ENCODE data around the gene IDUA. TPM values are rescaled to one million over a fixed set of nuclear protein-coding genes. Genes with fewer than 3 reads are reported as not detected.
"Not testable (repeated sequence)": the region's sequence is repeated elsewhere in the genome, so short reads cannot be mapped to it uniquely, and the experiment has no call there.

The IDUA gene
- total RNA-seq: 10 to 100 TPM; 63.0 to 64.1 TPM
- polyA plus RNA-seq: 10 to 100 TPM in 1 of 2 donors, 1 to 10 TPM in 1; 5.0 to 14.4 TPM

DNA sequence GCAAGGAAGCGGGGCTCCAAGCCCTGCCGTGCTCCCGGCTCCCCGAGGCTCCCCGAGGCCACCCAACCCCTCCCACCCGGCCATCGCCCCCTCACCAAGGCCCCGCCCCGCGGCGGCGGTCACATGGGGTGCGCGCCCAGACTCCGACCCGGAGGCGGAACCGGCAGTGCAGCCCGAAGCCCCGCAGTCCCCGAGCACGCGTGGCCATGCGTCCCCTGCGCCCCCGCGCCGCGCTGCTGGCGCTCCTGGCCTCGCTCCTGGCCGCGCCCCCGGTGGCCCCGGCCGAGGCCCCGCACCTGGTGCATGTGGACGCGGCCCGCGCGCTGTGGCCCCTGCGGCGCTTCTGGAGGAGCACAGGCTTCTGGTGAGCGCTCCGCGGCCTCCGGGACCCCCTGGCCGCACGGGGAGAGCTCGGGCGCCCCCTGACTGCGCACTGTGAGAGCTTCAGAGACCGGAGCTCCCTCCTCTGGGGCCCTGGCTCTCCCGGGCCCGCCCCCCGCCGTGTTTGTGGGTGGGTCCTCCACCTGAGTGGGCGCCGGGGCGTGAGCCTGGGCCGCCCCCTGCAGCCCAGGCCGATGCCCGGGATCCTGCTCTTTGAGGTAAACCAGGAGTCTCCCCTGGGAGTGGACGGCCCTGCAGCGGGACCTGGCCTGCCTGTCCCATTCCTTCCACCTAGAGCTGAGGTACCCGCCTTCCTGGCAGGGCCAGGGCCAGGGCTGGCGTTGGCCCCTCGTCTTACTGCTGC is at the start of gene IDUA:
Gene IDUA (plus strand): TSS at position 166 of the 745 bp plus-strand sequence. CDS start 41 bp downstream, at position 207.
- POLR2A ChIA-PET (ENCODE audit: partially characterized antibody): interaction anchor here (0.6 to 2.7 kb wide), 11 partner anchors 14 to 262 kb away, joined by 3 to 19 read pairs (median 4); partner anchors contain the start of genes CTBP1, DGKQ, GAK and TMEM175
- H3K36me3 Mint-ChIP-seq: peaks cover 0 to 2% of the 10 kb centered on the region in 2 donors
- peak within 1 kb of the TSS; percentile 40 to 92 (median 83) for H3K27ac Mint-ChIP-seq

DNA sequence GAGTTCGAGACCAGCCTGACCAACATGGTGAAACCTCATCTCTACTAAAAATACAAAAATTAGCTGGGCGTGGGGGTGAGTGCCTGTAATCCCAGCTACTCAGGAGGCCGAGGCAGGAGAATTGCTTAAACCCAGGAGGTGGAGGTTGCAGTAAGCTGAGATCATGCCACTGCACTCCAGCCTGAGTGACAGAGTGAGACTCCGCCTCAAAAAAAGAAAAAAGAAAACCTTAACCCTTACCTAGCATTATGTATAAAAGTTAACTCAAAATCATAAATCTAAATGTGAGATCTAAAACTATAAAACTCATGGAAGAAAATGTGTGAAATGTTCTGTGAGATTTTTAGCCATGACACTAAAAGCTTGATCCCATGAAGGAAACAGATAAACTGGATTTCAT is 47.3 kb upstream of the IDUA start:
- H3K27me3 ChIP-seq (ENCODE audit: insufficient read depth, low read length); H3K4me3 ChIP-seq (ENCODE audit: low read length in 2 of 2); H3K27ac Mint-ChIP-seq; H3K9me3 ChIP-seq (ENCODE audit: control insufficient read depth in 1 of 2, low read length in 2 of 2); H3K4me3 Mint-ChIP-seq; H3K27ac ChIP-seq (ENCODE audit: low read depth, low read length); H3K36me3 ChIP-seq (ENCODE audit: insufficient read depth, low read length); H3K27me3 Mint-ChIP-seq; H3K9me3 Mint-ChIP-seq; POLR2A ChIA-PET (ENCODE audit: partially characterized antibody); H3K4me1 Mint-ChIP-seq; H3K4me1 ChIP-seq (ENCODE audit: insufficient read depth, low read length); H3K36me3 Mint-ChIP-seq; CTCF ChIA-PET (ENCODE audit: partially characterized antibody); intact Hi-C loops (cut with micrococcal nuclease); DNase-seq: not testable (repeated sequence)

More for the DNA sequence above, at the start of gene IDUA:
- peak within 1 kb of the TSS; percentile 76 to 83 for H3K4me3 ChIP-seq (ENCODE audit: low read length in 2 of 2)
- intact Hi-C loops (cut with micrococcal nuclease): loop anchor here (1.0 to 2.0 kb wide), 4 partner anchors 14 to 244 kb away; partner anchors contain the start of genes DGKQ, FGFRL1, GAK and TMEM175
- peak within 1 kb of the TSS; percentile 60 for H3K27ac ChIP-seq (ENCODE audit: low read depth, low read length)
- Mint-ChIP-seq H3K4me3 (peak within 1 kb of the TSS; percentile 88 to 95 (median 90)), H3K4me1 (peaks cover 8 to 35% (median 15%) of the 10 kb centered on the region in 4 donors), H3K9me3 (no peaks in the 10 kb centered on the region), H3K27me3 (no peaks in the 10 kb centered on the region)
- no peaks in the 10 kb centered on the region for H3K27me3 ChIP-seq (ENCODE audit: insufficient read depth, low read length)
- H3K4me1 ChIP-seq (ENCODE audit: insufficient read depth, low read length): peaks cover 34% of the 10 kb centered on the region
- DNase-seq: peak; percentile 79 to 84 (median 82)
- H3K9me3 ChIP-seq (ENCODE audit: control insufficient read depth in 1 of 2, low read length in 2 of 2): no peaks in the 10 kb centered on the region
- H3K36me3 ChIP-seq (ENCODE audit: insufficient read depth, low read length): no peaks in the 10 kb centered on the region
- CTCF ChIA-PET (ENCODE audit: partially characterized antibody): interaction anchor here (1.1 to 2.4 kb wide), 3 partner anchors 13 to 245 kb away, joined by 3 to 29 read pairs (median 4); partner anchors contain the start of genes GAK and TMEM175

DNA sequence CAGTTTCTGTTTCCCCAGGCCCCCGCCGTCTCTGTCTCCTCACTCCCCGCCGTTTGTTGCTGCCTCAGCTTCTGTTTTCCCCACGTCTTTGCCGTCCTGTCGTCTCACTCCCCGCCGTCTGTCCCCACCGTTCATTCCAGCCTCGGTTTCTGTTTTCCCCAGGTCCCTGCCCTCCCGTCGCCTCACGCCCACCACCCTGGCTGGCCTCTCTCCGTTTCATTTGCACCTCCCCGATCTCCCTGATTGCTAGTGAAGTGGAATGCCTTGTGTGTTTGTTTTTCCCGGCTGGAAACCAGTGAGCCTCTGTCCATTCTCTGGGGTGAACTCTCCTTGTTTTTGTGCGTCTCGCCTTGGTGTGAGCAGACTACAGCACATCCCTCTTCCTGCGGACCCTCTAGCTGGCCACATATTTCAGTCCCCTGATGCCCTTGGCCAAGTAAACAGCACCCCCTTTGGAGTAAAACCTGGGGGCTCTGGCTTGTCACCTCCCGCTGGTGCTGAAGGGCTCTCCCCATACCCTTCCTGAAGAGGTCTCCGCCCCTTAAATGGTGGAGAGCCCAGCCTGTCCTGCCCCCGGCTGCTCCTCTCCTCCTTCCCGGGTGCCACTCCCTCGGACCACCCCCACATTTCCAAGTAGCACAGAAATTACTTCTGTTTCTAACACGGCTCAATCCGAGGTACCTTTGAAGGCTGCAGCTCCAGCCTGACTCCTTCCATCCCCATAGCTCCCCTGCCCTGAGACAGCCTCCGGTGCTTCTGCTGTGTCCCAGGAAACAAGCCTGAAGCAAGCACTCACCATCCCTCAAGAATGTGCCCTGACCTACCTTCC is 41.4 kb upstream of the IDUA start:
- H3K4me3 Mint-ChIP-seq: no peak overlapping the region
- no peaks in the 10 kb centered on the region for H3K27me3 Mint-ChIP-seq
- H3K27me3 ChIP-seq (ENCODE audit: insufficient read depth, low read length): no peaks in the 10 kb centered on the region
- intact Hi-C loops (cut with micrococcal nuclease): no loop called here
- H3K9me3 Mint-ChIP-seq: no peaks in the 10 kb centered on the region
- H3K36me3 ChIP-seq (ENCODE audit: insufficient read depth, low read length): no peaks in the 10 kb centered on the region
- ChIA-PET CTCF (ENCODE audit: partially characterized antibody) (no interaction called here), POLR2A (ENCODE audit: partially characterized antibody) (no interaction called here)
- no peak for DNase-seq
- no peak overlapping the region for H3K4me3 ChIP-seq (ENCODE audit: low read length in 2 of 2)
- peaks cover 0 to 4% (median 2%) of the 10 kb centered on the region in 4 donors for H3K4me1 Mint-ChIP-seq
- H3K9me3 ChIP-seq (ENCODE audit: control insufficient read depth in 1 of 2, low read length in 2 of 2): no peaks in the 10 kb centered on the region
- no peak overlapping the region for H3K27ac Mint-ChIP-seq
- H3K27ac ChIP-seq (ENCODE audit: low read depth, low read length): no peak overlapping the region
- H3K4me1 ChIP-seq (ENCODE audit: insufficient read depth, low read length): no peaks in the 10 kb centered on the region
- H3K36me3 Mint-ChIP-seq: peaks cover 0 to 4% of the 10 kb centered on the region in 2 donors

DNA sequence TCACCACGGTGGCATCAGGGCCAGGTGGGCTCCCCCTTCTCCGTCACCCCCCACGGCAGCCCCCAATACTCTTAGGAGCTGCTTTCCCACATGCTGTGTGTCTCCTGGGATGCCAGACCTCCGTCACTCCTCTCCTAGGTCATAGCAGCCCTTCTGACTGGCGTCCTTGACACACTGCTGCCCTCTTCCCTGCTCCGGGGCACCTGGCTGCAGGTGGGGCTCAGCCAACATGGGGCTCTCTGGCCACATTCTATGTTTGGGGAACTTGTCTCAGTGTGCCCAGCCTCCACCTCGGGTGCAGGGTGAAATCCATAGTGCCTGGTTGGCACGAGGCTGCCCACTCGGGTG is 40.8 kb upstream of the IDUA start:
- Mint-ChIP-seq H3K4me1 (peaks cover 0 to 4% (median 2%) of the 10 kb centered on the region in 4 donors), H3K4me3 (no peak overlapping the region), H3K36me3 (peaks cover 0 to 4% of the 10 kb centered on the region in 2 donors), H3K9me3 (no peaks in the 10 kb centered on the region), H3K27me3 (no peaks in the 10 kb centered on the region), H3K27ac (no peak overlapping the region)
- H3K9me3 ChIP-seq (ENCODE audit: control insufficient read depth in 1 of 2, low read length in 2 of 2): no peaks in the 10 kb centered on the region
- intact Hi-C loops (cut with micrococcal nuclease): no loop called here
- ChIA-PET CTCF (ENCODE audit: partially characterized antibody) (no interaction called here), POLR2A (ENCODE audit: partially characterized antibody) (no interaction called here)
- DNase-seq: no peak
- no peak overlapping the region for H3K27ac ChIP-seq (ENCODE audit: low read depth, low read length)
- H3K4me1 ChIP-seq (ENCODE audit: insufficient read depth, low read length): no peaks in the 10 kb centered on the region
- H3K27me3 ChIP-seq (ENCODE audit: insufficient read depth, low read length): no peaks in the 10 kb centered on the region
- H3K36me3 ChIP-seq (ENCODE audit: insufficient read depth, low read length): no peaks in the 10 kb centered on the region
- H3K4me3 ChIP-seq (ENCODE audit: low read length in 2 of 2): no peak overlapping the region

DNA sequence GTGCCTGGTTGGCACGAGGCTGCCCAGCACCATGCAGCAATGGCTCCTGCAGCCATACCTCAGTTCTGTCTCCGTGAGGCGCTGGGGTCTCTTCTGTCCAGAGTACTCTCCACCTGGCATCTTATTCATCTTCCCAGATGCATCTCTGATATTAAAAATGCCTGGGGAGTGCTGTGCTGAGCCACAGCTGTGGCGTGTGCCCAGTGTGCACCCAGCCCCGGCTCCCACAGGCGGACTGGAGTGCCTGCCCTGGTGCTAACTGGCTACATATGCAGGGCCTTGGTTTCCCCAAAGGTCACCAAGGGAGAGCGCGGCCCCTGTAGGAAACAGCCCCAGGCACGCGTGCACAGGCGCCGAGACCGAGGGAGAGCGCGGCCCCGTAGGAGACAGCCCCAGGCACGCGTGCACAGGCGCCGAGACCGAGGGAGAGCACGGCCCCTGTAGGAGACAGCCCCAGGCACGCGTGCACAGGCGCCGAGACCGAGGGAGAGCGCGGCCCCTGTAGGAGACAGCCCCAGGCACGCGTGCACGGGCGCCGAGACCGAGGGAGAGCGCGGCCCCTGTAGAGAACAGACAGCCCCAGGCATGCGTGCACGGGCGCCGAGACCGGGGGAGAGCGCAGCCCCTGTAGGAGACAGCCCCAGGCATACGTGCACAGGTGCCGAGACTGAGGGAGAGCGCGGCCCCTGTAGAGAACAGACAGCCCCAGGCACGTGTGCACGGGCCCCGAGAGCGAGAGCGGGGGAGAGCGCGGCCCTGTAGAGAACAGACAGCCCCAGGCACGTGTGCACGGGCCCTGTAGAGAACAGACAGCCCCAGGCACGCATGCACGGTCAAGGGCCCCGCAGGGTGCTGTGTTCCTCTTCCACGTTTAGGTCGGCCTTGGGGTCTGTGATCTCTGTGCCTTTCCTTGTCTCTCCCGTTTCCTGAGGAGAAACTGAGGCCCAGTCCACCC is 40.0 kb upstream of the IDUA start:
- Mint-ChIP-seq H3K36me3 (peaks cover 0 to 4% of the 10 kb centered on the region in 2 donors), H3K9me3 (no peaks in the 10 kb centered on the region), H3K27ac (no peak overlapping the region), H3K4me3 (no peak overlapping the region), H3K4me1 (peaks cover 0 to 4% (median 2%) of the 10 kb centered on the region in 4 donors), H3K27me3 (no peaks in the 10 kb centered on the region)
- ChIA-PET CTCF (ENCODE audit: partially characterized antibody) (no interaction called here), POLR2A (ENCODE audit: partially characterized antibody) (no interaction called here)
- H3K9me3 ChIP-seq (ENCODE audit: control insufficient read depth in 1 of 2, low read length in 2 of 2): no peaks in the 10 kb centered on the region
- intact Hi-C loops (cut with micrococcal nuclease): no loop called here
- no peaks in the 10 kb centered on the region for H3K27me3 ChIP-seq (ENCODE audit: insufficient read depth, low read length)
- DNase-seq: no peak
- H3K27ac ChIP-seq (ENCODE audit: low read depth, low read length): no peak overlapping the region
- H3K4me1 ChIP-seq (ENCODE audit: insufficient read depth, low read length): no peaks in the 10 kb centered on the region
- no peaks in the 10 kb centered on the region for H3K36me3 ChIP-seq (ENCODE audit: insufficient read depth, low read length)
- H3K4me3 ChIP-seq (ENCODE audit: low read length in 2 of 2): no peak overlapping the region

DNA sequence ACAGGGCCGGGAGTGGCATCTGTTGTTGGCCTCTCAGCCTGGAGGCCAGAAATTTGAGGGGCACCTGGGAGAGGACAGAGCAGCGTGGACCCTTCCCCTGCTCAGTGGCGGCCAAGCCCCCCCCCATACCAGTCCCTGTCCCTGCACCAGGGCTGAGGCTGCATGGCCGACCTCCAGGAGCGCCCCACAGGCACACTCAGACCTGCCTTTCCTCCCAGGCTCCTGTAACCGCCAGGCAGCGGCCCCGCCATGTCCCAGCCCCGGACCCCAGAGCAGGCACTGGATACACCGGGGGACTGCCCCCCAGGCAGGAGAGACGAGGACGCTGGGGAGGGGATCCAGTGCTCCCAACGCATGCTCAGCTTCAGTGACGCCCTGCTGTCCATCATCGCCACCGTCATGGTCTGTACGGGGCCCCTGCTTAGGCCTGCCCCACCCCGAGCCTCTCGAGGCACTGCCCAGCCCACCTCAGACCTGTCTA is 39.3 kb upstream of the IDUA start:
- Mint-ChIP-seq H3K4me3 (no peak overlapping the region), H3K27me3 (no peaks in the 10 kb centered on the region), H3K27ac (no peak overlapping the region), H3K9me3 (no peaks in the 10 kb centered on the region), H3K4me1 (peaks cover 0 to 4% (median 2%) of the 10 kb centered on the region in 4 donors), H3K36me3 (peaks cover 0 to 8% of the 10 kb centered on the region in 2 donors)
- Histone ChIP-seq H3K4me3 (ENCODE audit: low read length in 2 of 2) (no peak overlapping the region), H3K4me1 (ENCODE audit: insufficient read depth, low read length) (no peaks in the 10 kb centered on the region), H3K27me3 (ENCODE audit: insufficient read depth, low read length) (no peaks in the 10 kb centered on the region), H3K36me3 (ENCODE audit: insufficient read depth, low read length) (no peaks in the 10 kb centered on the region), H3K9me3 (ENCODE audit: control insufficient read depth in 1 of 2, low read length in 2 of 2) (no peaks in the 10 kb centered on the region), H3K27ac (ENCODE audit: low read depth, low read length) (no peak overlapping the region)
- POLR2A ChIA-PET (ENCODE audit: partially characterized antibody): interaction anchor here (1.0 kb wide), 1 partner anchor 15 kb away, joined by 3 read pairs; the partner anchor contains the start of genes GAK and TMEM175
- CTCF ChIA-PET (ENCODE audit: partially characterized antibody): no interaction called here
- no peak for DNase-seq
- intact Hi-C loops (cut with micrococcal nuclease): no loop called here
